NCI-H1694 (cell line): ENCODE data around the gene WDFY3.

Source experiments
- DNase-seq: peaks from one replicate; lab custom pipeline; 2025; lab: John Stamatoyannopoulos, UW

WDFY3 gene

GRCh38 chr4:84912741-84913140, 53.7 kb downstream of the WDFY3 start:
- DNase-seq, result no peak

GRCh38 chr4:84908876-84909275, 57.6 kb downstream of the WDFY3 start:
- DNase-seq, result no peak

DNA sequence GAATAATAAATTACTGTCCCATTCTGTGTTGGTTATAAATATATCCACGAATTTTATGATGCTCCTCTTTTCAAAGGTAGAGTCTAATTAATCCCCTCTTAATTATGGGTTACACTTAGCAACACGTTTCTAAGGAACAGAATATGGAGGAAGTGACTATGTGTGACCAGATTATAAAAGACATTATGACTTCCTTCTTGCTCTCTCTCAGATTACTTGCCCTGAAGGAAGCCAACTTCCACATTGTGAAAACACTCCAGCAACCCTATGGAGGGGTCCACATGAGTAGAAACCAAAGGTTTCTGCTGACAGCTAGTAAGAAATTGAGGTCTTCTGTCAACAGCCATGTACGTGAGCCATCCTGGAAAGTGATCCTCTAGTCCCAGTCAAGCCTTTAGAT, 59.3 kb downstream of the WDFY3 start:
- no peak for DNase-seq

DNA sequence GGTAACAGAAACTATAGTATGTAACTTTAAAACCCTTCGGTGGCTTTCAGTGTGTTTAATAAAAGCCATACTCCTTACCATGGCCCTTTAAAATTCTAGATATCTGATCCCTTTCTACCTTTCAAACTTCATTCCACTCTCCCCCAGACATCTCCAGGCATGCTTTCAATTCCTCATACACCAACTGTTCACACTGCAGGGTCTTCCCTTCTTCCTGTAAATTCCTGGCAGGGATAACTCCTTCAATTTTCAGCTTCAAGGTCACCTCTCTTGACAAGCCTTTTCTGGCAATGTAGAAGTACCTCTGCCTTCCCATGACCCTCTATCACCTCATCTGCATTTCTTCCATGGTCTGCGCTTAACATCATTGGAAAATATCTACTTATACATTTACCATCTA, 60.8 kb downstream of the WDFY3 start:
- DNase-seq, result no peak

DNA sequence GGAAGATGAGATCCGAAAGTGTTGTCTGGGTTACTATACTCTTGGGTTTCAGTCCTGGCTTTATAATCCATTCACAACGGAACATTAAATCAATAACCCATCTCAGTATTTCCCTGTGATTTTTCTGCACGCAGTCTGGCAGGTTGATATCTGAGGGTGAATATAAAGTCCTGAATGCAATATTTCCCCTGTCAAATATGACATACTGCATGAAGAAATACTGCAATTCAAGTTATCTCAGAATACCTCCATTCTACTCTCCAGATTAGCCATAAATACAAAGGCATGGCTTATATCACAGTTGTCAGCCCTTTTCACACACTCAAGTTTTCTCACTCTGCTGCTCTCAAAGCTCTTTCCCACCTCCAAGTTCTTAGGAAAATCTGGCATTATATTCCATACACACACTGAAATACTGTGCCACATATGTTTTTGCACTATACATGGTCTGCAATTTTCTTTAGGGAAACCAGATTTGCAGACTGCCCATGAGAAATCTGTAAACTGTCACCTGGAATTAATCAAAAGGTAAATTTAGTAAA, 64.7 kb downstream of the WDFY3 start:
- no peak for DNase-seq

- no peak for DNase-seq
Measured at GRCh38 chr4:84901173-84901572, 65.3 kb downstream of the WDFY3 start.

DNA sequence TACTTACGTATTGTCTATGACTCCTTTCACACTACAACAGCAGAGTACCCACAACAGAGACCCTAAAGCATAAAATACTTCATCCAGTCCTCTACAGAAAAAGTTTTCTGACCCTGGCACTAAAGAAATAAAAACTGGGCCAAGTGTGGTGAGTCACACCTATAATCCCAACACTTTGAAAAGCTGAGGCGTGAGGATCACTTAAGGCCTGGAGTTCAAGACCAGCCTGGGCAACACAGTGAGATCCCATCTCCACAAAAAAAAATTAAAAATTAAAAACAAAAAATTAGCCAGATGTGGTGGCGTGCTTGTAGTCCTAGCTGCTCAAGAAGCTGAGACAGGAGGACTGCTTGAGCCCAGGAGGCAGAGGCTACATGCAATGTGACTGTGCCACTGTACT, 66.9 kb downstream of the WDFY3 start:
- no peak for DNase-seq

DNA sequence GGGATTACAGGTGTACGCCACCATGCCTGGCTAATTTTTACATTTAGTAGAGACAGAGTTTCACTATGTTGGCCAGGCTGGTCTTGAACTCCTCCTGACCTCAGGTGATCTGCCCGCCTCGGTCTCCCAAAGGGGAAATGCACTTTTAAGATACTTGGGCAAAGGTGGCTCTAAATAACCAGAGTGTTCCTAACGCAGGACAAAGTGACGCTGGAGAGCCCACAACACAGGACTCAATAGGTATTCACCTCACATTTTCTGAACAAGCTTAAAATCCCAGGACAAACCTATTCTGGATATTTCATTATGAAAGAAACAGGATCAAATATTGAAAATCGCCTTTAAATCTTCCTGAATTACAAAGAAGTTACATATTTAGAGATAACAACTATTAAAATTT, 69.0 kb downstream of the WDFY3 start:
- DNase-seq, result no peak

GRCh38 chr4:84895283-84895682, 71.2 kb downstream of the WDFY3 start:
- no peak for DNase-seq

DNA sequence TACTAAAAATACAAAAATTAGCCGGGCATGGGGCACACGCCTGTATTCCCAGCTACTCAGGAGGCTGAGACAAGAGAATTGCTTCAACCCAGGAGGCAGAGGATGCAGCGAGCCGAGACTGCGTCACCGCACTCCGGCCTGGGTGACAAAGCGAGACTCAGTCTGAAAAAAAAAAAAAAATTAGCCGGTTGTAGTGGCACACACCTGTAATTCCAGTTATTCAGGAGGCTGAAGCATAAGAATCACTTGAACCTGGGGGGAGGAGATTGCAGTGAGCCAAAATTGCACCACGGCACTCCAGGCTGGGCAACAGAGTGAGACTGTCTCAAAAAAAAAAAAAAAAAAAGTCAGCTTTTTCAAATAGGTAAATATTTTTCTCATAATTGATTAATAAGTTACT, 71.9 kb downstream of the WDFY3 start:
- DNase-seq, result no peak

DNA sequence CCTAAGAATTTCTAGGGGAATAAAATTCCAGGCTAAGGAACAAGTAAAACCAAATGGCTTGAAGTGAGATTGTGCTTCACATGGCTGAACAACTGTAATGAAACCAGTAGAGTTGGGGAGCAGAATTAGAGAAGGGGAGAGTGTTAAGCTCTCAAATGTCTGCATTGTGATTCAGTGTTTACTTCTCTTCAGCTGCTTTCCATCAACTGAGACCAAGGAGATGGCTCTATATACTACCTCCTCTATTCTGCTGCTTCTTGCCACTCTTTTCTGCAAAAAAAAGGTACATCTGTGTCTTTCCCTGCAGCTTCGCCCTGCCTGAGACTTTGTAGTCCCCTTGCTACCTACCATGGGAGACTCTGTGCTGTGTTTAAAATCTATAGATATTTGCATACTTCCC, 73.5 kb downstream of the WDFY3 start:
- DNase-seq, result no peak

GRCh38 chr4:84887824-84888223, 78.7 kb downstream of the WDFY3 start:
- no peak for DNase-seq

GRCh38 chr4:84879651-84880200, 86.8 kb downstream of the WDFY3 start:
- no peak for DNase-seq

DNA sequence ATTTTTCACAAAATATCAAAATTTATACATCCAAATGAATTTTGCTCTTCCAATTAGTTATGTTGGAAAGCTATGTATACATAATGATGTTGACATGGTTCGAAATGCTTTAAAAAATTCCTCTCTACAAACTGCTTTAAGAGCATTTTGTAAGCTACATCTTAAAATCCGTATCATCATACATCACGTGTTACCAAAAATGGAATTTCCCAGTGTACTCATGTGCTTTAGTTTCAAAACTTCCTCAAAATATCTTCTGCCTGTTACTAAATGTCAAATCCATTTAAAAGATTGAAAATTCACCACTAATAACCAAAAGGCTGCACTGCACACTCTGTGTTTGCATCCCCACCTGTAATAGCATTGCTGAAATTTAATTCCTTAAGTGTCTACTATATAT, 87.9 kb downstream of the WDFY3 start:
- no peak for DNase-seq

DNA sequence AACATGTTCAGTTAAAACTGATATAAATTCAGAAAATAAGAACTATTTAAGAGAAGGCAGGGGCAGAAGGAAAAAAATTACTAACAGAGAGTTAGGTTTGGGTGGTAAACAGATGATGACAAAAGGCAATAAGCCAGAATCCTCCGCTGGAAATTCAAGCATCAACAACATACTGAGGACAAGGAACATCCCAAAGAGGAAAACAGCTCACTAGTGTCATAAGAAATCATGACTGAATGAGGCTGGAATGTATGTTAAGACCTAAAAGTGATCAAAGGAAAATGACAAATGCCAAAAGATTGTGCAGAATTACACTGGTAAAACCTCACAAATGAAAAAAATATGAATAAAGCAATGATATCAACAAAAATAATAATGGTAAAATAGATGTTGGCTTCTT, 88.4 kb downstream of the WDFY3 start:
- DNase-seq, result no peak

- DNase-seq, result no peak
Measured at GRCh38 chr4:84877051-84877833, 89.2 kb downstream of the WDFY3 start.

- DNase-seq, result no peak
Measured at GRCh38 chr4:84875636-84876371, 90.7 kb downstream of the WDFY3 start.

- DNase-seq, result no peak
Measured at GRCh38 chr4:84874619-84875018, 91.9 kb downstream of the WDFY3 start.

GRCh38 chr4:84870398-84871163, 95.9 kb downstream of the WDFY3 start:
- no peak for DNase-seq

GRCh38 chr4:84866295-84866694, 100.2 kb downstream of the WDFY3 start:
- no peak for DNase-seq

DNA sequence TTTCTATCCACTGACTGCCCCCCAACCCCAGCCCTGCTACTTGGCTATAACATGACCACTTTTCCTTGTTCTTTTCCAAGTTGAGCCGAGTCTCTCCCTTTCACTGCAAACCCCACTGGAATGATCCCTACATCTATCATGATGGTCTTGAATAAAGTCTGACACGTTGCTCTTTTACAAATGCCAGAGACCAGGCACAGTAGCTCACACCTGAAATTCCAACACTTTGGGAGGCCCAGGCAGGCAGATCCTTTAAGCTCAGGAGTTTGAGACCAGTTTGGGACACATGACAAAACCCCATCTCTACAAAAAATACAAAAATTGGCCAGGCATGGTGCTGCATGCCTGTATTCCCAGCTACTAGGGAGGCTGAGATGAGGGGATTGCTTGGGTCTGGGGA, 100.9 kb downstream of the WDFY3 start:
- DNase-seq, result no peak

DNA sequence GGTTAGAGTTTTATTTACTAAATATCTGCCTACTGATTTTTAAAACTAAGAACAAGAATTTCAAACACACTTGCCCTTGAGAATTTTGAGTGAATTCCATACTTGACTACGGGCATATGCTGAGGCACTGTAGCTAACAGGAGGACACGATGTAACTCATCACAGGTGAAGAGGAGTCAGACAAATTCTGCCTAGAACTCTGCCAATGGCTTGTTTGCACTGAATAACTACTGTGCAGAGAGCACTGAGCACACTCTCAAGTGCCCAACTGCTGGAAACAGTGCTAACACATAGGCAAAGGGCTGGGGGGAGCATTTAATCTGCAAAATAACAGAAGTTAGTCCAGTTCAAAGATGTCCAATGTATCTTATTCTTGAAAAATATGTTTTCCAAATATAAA, 104.4 kb downstream of the WDFY3 start:
- no peak for DNase-seq
